Kidney epithelial cell (primary cell): Measurements from ENCODE around the gene ZBTB44. TPM values are rescaled to one million over a fixed set of nuclear protein-coding genes. Genes with fewer than 3 reads are reported as not detected.
"Not testable (repeated sequence)": the region's sequence is repeated elsewhere in the genome, so short reads cannot be mapped to it uniquely, and the experiment has no call there.

ENCODE experiments used
- DNase-seq: peaks from one replicate; pipeline ENCODE4 v3.0.0-alpha.2; 2010; ENCODE audit warnings: low read depth
- H3K27me3 ChIP-seq: 2 replicates; pipeline ENCODE4 v1.6.0; 2011; ENCODE audit warnings: low read length; ENCODE audit not compliant: control insufficient read depth, insufficient read depth
- H3K36me3 ChIP-seq: 2 replicates; pipeline ENCODE4 v1.5.1; 2011; ENCODE audit warnings: low read length; ENCODE audit not compliant: control insufficient read depth, insufficient read depth
- H3K4me3 ChIP-seq: 2 replicates; pipeline ENCODE4 v1.5.1; 2011; ENCODE audit warnings: low read depth, mild to moderate bottlenecking, control low read depth, low read length
- total RNA-seq: library from RNA; depleted of rRNA; stranded (reverse); fragments of >200 nt; gene quantifications from 2 replicates; pipeline ENCODE4 v1.2.3, GENCODE V29; 2015
- TF ChIP-seq, protein P1 (sequence below): IDR thresholded peaks from 2 replicates; pipeline ENCODE4 v1.5.1; 2011; ENCODE audit warnings: mild to moderate bottlenecking, moderate library complexity, low read length, control low read depth, inconsistent platforms; ENCODE audit not compliant: insufficient read depth, poor library complexity, severe bottlenecking

The ZBTB44 gene
- total RNA-seq, 1 donor from 2014 or later, result 18.8 TPM

DNA sequence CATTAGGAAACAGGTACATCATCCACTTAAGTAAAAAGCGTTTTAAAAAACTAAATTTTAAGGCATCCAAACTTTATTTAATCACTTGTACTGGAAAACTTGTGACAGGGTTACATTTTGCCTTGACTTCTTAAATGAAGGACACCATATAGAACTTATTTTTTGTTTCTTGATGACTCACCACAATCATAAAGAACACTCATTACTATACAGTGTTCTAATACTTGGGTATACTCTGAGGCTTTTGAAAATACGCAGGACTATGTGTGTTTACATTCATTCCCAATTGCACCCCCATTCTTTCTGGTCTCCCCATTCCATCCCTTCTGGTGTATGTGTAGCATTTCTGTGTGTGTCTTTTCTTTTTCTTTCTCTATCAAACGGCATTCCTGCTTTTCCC lies 69.9 kb downstream of the ZBTB44 start:
- no peak for DNase-seq
- TF ChIP-seq, protein P1, sequence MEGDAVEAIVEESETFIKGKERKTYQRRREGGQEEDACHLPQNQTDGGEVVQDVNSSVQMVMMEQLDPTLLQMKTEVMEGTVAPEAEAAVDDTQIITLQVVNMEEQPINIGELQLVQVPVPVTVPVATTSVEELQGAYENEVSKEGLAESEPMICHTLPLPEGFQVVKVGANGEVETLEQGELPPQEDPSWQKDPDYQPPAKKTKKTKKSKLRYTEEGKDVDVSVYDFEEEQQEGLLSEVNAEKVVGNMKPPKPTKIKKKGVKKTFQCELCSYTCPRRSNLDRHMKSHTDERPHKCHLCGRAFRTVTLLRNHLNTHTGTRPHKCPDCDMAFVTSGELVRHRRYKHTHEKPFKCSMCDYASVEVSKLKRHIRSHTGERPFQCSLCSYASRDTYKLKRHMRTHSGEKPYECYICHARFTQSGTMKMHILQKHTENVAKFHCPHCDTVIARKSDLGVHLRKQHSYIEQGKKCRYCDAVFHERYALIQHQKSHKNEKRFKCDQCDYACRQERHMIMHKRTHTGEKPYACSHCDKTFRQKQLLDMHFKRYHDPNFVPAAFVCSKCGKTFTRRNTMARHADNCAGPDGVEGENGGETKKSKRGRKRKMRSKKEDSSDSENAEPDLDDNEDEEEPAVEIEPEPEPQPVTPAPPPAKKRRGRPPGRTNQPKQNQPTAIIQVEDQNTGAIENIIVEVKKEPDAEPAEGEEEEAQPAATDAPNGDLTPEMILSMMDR, result no peak
- no peak overlapping the region for H3K4me3 ChIP-seq
- H3K27me3 ChIP-seq, result no peaks in the 10 kb centered on the region
- H3K36me3 ChIP-seq, result no peaks in the 10 kb centered on the region

DNA sequence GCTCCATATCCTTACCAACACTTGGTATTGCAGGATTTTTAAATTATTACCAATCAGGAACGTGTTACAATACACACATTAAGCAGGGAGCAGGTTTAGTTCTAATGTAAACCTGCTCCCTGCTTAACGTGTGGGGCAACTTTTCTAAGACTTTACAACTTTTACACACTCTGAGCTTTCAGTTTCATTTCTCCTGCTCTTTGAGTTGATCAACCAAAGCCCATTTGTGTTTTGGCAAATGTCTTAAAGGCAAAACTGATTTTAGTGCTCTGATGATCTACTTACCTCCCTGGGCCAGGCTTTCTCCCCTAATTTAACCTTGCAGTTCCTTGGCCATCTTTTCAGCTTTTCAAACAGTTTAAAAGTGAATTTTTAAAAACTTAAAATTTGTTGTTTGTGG lies 70.9 kb downstream of the ZBTB44 start:
- no peaks in the 10 kb centered on the region for H3K27me3 ChIP-seq
- DNase-seq, result no peak
- no peak overlapping the region for H3K4me3 ChIP-seq
- TF ChIP-seq, protein P1, result no peak
- H3K36me3 ChIP-seq, result no peaks in the 10 kb centered on the region

DNA sequence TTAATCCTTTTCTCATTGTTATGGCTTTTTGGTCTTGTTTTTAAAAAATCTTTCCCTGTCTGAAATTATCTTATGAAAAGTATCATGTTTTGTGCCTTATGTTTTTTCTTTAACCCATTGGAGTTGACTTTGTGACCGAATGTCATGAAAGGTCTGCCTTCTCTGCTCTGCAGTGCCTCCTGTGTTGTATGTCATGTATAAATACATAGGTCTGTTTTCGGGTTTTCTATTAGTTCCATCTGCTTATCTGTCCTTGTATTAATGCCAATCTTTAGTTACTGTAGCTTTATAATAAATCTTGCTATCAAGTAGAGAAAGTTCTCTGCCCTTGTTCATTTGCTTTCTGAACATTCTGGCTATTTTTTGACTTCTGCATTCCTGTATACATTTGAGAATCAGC lies 73.0 kb downstream of the ZBTB44 start:
- DNase-seq, result no peak
- no peak overlapping the region for H3K4me3 ChIP-seq
- H3K36me3 ChIP-seq, result no peaks in the 10 kb centered on the region
- TF ChIP-seq, protein P1, result no peak
- H3K27me3 ChIP-seq, result no peaks in the 10 kb centered on the region

DNA sequence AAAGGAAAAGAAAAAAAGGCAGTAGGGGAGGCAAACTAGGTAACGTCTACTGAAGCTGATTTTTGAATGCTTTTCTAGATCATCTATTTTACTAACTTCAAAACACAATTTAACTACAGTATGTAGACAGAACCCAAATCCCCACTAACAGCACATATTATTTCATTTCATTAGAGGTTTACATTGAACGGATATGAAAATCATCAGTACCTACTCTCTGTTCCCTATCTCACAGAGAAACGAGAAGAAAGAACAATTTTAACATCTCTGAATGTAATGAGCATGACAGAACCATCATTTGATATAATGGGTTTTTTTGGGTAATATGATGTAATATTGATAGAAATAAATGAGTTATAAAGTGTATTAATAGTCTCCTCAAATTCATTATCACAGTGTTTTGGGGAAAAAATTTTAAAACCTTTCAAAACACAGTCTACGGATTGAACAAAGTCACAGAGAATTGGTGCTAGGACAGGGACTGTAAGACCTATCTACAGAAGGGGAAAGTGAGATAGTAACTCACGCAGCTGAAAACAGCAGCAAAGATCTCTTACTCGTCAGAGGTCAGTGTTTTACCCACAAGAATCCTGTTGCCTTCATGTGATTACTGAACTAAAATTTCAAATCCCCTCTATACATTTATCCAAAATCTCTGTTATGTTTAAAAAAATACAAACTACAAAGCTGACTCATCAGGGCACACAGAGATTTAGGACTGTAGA lies 77.3 kb downstream of the ZBTB44 start:
- Histone ChIP-seq H3K27me3 (no peaks in the 10 kb centered on the region), H3K4me3 (no peak overlapping the region), H3K36me3 (peaks cover 1% of the 10 kb centered on the region)
- no peak for DNase-seq
- TF ChIP-seq, protein P1, result no peak

DNA sequence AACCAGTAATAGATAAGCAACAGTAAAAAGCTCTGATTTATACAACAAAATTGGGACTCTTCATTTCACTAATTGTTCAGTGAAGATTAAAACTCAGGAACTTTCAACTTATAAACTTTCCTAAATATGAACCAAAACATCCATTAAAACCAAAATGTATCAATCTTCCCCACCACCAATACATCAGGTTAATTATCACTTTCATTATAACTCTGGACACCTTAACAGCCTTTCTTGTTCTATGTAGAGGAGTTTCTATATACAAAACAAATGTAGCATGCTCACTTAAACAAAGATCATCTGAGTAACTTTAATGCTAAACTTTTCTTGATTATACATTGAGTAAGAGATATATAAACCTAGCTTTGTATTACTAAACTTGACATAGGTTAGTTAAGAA lies 80.4 kb downstream of the ZBTB44 start:
- no peak overlapping the region for H3K4me3 ChIP-seq
- no peak for DNase-seq
- H3K36me3 ChIP-seq, result peaks cover 1% of the 10 kb centered on the region
- H3K27me3 ChIP-seq, result no peaks in the 10 kb centered on the region
- TF ChIP-seq, protein P1, result no peak

DNA sequence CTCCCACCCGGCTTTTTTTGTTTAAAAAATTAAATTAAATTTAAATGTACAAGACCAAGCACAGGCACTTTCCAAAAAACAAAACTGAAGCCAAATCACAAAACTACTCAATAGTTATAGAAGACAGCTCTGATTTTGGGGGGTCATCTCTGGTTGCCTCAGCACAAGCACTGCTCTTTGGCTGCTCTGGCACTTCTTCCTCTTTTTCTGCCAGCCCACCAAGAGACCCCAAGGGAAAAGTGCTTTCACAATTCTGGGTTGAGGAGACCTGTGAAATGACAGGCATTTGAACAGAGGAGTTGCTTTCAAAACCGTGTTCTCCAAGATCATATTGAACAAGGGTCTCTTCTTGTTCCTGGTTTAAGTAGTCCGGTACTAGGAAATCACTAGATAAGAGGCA lies 80.8 kb downstream of the ZBTB44 start:
- not testable (repeated sequence) for H3K36me3 ChIP-seq, H3K4me3 ChIP-seq, H3K27me3 ChIP-seq, DNase-seq

DNA sequence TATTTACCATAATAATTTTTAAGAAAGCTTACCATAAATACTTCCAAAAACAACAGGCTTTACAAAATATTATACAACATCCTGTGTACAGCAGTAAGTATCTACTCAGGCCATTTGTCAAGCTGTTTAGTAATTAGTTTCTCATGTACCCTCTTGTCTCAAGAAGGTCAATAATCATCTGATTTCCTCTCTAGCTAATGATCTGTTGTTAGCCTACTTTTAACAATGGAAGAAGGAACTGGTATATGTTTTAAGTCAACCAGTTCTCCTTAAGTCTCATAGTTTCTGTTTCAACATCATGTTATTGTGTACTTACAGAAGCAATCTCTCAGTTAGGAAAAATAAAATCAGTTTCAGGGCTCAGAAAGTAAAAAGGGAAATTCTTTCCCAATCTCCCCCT lies 81.2 kb downstream of the ZBTB44 start:
- H3K4me3 ChIP-seq, H3K27me3 ChIP-seq, DNase-seq, H3K36me3 ChIP-seq: not testable (repeated sequence)
